Left lung (tissue), 10 donors: Measurements from ENCODE around the gene ANLN. TPM values are rescaled to one million over a fixed set of nuclear protein-coding genes. Genes with fewer than 3 reads are reported as not detected.

Experiments
- ATAC-seq: fragments of 200-7000 bp; cut with Tn5 transposase; one replicate; pipeline ENCODE4 v1.9.1; 2020; ENCODE audit warnings: moderate library complexity
- DNase-seq, 4 donors: peaks; one replicate each; pipeline ENCODE4 v3.0.0-alpha.2; 2013 to 2020
- H3K27ac ChIP-seq, 2 donors: fragments of 200-600 bp; sonication (generic) in 1 of 2; one replicate each; pipeline versions ENCODE4 v1.5.0 to v1.8.0; 2020 to 2021
- H3K27me3 ChIP-seq, 2 donors: fragments of 200-600 bp; sonication (generic) in 1 of 2; one replicate each; pipeline versions ENCODE4 v1.5.0 to v1.8.0; 2020 to 2021
- H3K36me3 ChIP-seq, 2 donors: fragments of 200-600 bp; sonication (generic) in 1 of 2; one replicate each; pipeline versions ENCODE4 v1.5.0 to v1.8.0; 2020 to 2021
- H3K4me1 ChIP-seq, 2 donors: fragments of 200-600 bp; one replicate each; pipeline ENCODE4 v1.8.0; 2021
- H3K4me3 ChIP-seq, 2 donors: fragments of 200-600 bp; sonication (generic) in 1 of 2; one replicate each; pipeline versions ENCODE4 v1.5.0 to v1.8.0; 2020 to 2021; ENCODE audit warnings: mild to moderate bottlenecking in 1 of 2
- H3K9me3 ChIP-seq, 2 donors: fragments of 200-600 bp; sonication (generic) in 1 of 2; one replicate each; pipeline versions ENCODE4 v1.5.0 to v1.8.0; 2020 to 2021
- CTCF ChIP-seq, 2 donors: fragments of 200-600 bp; sonication (generic) in 1 of 2; IDR thresholded peaks; one replicate each; pipeline versions ENCODE4 v1.5.0 to v1.8.0; 2021; ENCODE audit warnings: antibody characterized with exemption in 2 of 2
- intact Hi-C, 2 donors: fragments of 100-400 bp; cut with DNase I; formaldehyde crosslinking; loops; one replicate each; pipeline versions ENCODE4 v1.11.2 to v1.14.2; 2022
- polyA plus RNA-seq, 6 donors: library from polyadenylated mRNA; unstranded; fragments of 120-200 nt; gene quantifications; one replicate each; pipeline ENCODE4 v1.2.1, GENCODE V29; 2013; ENCODE audit not compliant: insufficient read length in 6 of 6
- total RNA-seq, 2 donors: library from RNA; stranded (reverse); fragmentation: NEBNext Ultra II Directional; extraction: Animal tissue kit (Norgen Biotek cat#: 25700); gene quantifications; one replicate each; pipeline ENCODE4 v1.2.1, GENCODE V29; 2021
- donor health status: DM: no; HTN: yes; CAD: no.
- donor health status: DM: no; HTN: no; CAD: no.

Gene ANLN
- total and polyA plus RNA-seq, 8 donors = 9.0 to 68.5 (median 33.5) TPM

GRCh38 chr7:36348256-36348655 lies 41.4 kb upstream of the ANLN start:
- Histone ChIP-seq H3K4me1 (no peaks in the 10 kb centered on the region), H3K36me3 (no peaks in the 10 kb centered on the region), H3K27ac (no peak overlapping the region), H3K27me3 (no peaks in the 10 kb centered on the region), H3K9me3 (no peaks in the 10 kb centered on the region), H3K4me3 (no peak overlapping the region)
- intact Hi-C loops = no loop called here
- no peak for TF ChIP-seq CTCF (IDR thresholded peaks at IDR 0.05)
- no peak for ATAC-seq
- no peak for DNase-seq

DNA sequence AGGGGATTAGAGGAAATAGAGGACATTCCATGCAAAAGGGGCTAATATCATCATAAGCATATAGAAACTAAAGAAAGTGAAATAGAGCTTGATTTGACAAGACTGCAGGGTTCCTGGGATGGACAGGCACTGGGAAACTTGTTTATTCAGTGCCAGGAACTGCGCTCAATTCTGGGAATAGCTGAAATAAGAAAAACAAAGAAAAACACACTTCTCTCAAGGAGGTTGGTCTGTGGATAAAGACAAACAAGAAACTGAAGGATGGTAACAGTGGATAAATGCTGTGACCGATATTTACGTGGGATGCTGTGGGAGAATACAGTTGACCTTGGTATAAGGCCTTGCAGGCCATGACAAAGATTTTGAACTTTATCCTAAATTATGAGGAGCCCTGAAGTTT lies 40.9 kb upstream of the ANLN start:
- H3K27ac ChIP-seq = no peak overlapping the region
- no peaks in the 10 kb centered on the region for H3K9me3 ChIP-seq
- H3K4me3 ChIP-seq = no peak overlapping the region
- TF ChIP-seq CTCF (IDR thresholded peaks at IDR 0.05) = no peak
- intact Hi-C loops = no loop called here
- H3K36me3 ChIP-seq = no peaks in the 10 kb centered on the region
- H3K4me1 ChIP-seq = no peaks in the 10 kb centered on the region
- ATAC-seq (no peak), DNase-seq (no peak)
- no peaks in the 10 kb centered on the region for H3K27me3 ChIP-seq

DNA sequence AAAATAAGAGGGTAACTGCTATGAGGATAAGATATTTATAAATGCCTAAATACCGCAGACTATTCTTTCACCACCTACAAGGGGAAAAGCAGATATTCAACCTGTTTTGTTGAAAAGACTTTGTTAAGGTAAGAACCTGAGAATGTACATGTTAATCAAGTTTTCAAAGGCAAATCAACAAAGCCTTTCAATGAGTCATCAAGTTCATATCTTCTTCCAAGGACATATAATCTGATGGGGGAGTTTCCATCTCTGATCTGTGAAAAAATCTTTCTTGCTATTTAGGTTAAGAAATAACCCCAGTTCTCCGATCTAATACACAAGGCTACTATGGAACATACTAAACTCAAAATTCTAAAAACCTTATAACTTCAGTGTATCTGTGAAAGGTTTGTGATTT lies 40.0 kb upstream of the ANLN start:
- ATAC-seq (no peak), DNase-seq (no peak)
- H3K9me3 ChIP-seq = no peaks in the 10 kb centered on the region
- H3K4me1 ChIP-seq = no peaks in the 10 kb centered on the region
- no peak overlapping the region for H3K27ac ChIP-seq
- intact Hi-C loops = no loop called here
- no peaks in the 10 kb centered on the region for H3K36me3 ChIP-seq
- no peaks in the 10 kb centered on the region for H3K27me3 ChIP-seq
- H3K4me3 ChIP-seq = no peak overlapping the region
- TF ChIP-seq CTCF (IDR thresholded peaks at IDR 0.05) = no peak

- no peak for TF ChIP-seq CTCF (IDR thresholded peaks at IDR 0.05)
- Histone ChIP-seq H3K4me3 (no peak overlapping the region), H3K9me3 (no peaks in the 10 kb centered on the region), H3K4me1 (no peaks in the 10 kb centered on the region), H3K36me3 (no peaks in the 10 kb centered on the region), H3K27me3 (no peaks in the 10 kb centered on the region), H3K27ac (no peak overlapping the region)
- DNase-seq = no peak
- intact Hi-C loops = no loop called here
- ATAC-seq = no peak
Observed at GRCh38 chr7:36355490-36355889, 34.2 kb upstream of the ANLN start.

DNA sequence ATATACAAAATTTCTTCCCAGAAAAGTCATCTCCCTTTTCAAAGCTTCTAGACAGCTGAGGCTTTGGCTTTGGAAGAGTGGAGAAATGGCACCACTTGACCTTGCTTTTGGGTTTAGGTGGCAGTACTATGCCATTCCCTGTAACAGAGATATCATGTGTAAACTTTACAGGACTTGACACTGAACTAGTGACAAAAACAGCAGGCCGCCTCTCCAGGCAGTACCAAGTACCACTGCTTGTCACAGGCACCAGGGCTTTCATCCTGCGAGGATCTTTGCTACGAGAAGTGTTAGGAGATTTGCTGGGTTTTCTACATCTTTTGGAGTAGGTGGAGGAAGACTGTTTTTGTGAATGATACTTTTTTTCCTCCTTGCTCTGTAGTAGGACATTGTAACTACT lies 32.6 kb upstream of the ANLN start:
- DNase-seq = no peak
- no peak for TF ChIP-seq CTCF (IDR thresholded peaks at IDR 0.05)
- Histone ChIP-seq H3K4me3 (no peak overlapping the region), H3K4me1 (no peaks in the 10 kb centered on the region), H3K27me3 (no peaks in the 10 kb centered on the region), H3K9me3 (no peaks in the 10 kb centered on the region), H3K36me3 (no peaks in the 10 kb centered on the region), H3K27ac (no peak overlapping the region)
- intact Hi-C loops = no loop called here
- ATAC-seq = no peak
